ENCODE results near the gene WNT6.

The WNT6 gene

DNA sequence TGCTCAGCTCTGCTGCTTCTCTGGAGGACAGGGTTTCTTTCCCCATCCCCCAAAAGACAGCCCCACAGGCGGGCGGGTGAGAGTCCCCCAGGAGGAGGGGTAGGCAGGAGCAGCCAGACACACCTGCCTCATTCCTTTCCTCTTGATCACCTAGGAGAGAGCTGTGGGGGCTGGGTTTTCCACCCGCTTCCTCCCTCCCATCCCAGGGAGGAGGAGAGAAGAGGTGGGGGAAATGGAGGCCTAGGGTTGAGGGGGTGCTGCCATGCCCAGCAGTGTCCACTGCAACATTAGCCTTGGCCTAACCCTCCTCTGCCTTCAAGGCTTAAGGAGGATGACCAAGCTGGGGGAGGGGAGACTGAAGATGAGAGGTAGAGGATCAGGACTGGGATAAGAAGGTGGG is 35.7 kb downstream of the WNT6 start:
- no peak for DNase-seq

DNA sequence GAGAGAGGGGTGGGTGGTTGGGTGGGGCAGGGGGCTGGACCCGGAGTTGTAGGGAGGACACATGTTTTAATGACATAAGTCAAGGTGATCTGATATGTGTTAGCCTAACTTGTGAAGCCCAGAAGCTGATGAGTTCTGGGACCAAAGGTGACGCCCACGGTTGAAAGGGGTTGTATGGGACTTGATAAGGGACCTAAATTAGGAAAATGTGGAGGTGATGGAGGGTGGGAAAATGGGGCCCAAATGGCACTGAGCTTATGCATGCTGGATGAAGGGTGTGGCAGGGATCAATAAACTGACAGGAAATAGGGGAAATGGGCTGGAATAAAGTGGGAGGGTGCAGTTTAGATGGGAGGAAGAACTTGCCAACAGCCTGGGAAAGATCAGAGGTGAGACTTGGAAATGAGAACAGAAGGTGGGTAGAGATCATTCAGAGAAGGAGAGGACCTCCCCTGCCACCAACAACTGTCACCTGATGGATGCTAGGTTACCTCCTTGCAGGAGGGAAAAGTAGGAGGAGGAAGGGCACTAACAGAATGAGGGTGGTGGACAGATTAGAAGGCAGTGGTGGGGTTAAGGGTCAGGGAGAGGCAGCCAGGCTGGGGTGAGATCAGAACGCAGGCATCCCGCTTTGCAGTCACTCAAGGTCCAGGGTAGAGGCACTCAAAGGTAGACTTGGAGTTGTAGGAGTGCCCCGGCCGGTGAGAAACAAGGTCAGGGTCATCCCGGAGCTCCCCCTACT is 36.3 kb downstream of the WNT6 start:
- DNase-seq = no peak

DNA sequence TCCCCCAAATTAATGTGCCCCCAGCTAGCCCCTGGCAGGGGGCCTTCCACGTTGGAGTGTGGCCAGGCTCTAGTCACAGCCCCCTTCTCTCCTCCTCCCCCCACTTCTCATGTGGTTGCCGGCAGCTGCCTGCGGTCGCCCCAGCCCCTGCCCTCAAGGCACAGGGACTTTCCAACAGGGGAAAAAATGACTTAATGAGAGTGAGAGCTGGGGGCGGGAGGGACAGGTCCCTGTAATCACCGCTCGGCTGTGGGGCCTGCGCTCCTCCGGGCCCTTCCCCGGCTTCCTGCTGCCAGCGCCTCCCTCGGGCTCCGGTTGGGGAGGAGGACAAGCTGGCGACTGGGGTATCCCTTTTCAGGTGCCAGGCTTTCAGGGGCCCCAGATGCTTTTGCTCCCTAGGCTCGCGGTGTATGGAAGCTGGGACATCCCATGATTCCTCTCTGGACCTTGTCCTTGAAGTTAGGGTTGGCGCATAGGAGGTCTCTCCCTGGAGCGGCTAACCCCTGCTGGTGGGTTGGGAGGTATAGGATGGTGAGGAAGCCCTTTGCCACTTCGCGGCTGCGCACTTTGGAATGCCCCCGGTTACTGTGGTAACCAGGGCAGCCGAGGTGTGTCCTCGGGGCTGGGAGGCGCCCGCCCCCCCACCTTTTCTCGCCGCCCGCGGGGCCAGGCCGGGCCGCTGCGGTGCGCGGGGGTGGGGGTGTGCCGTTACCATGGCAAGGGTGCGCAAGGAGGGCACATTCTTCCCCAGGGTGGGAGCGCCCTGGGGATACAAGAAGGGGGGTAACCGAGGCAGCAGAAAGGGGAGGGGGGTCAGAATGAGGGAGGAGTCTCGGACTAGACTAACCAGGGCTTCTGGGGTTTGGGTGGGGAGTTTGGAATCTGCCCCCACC is 37.1 kb downstream of the WNT6 start:
- peak; percentile 53 to 74 (median 64) for DNase-seq

DNA sequence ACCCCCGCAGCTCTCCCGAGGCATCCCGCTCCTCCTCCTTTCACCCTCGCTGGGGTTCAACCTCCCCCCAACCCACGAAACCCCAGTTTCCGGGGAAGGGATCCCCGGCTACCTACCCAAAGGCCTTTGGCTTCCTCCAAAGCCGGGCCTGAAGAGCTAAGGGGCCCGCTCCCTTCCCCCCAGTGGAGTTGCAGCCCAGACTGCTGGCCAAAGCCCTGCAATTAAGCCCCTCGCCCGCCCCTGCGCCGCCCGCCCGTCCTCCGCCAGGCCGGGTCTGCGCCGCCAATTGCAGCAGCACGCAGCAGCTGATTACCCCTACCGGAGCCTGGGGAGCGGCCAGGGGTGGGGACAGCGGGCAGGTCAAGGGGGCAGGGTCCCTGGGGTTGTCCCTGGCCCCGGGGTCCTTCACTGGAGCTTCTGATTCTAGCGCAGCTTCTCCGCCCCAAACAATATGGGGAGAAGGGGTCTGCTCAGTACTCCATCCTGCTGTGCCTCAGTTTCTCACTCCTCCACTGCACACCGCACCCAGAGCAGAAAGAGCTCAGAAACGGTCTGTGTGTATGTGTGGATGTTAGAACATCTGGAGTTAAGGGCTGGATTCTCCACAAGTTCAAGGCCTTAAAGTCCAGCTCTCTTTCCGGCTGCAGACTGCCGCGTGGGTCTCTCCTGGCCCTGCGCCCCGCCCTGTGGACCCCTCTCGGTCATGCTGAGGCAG is 37.9 kb downstream of the WNT6 start:
- DNase-seq = no peak

DNA sequence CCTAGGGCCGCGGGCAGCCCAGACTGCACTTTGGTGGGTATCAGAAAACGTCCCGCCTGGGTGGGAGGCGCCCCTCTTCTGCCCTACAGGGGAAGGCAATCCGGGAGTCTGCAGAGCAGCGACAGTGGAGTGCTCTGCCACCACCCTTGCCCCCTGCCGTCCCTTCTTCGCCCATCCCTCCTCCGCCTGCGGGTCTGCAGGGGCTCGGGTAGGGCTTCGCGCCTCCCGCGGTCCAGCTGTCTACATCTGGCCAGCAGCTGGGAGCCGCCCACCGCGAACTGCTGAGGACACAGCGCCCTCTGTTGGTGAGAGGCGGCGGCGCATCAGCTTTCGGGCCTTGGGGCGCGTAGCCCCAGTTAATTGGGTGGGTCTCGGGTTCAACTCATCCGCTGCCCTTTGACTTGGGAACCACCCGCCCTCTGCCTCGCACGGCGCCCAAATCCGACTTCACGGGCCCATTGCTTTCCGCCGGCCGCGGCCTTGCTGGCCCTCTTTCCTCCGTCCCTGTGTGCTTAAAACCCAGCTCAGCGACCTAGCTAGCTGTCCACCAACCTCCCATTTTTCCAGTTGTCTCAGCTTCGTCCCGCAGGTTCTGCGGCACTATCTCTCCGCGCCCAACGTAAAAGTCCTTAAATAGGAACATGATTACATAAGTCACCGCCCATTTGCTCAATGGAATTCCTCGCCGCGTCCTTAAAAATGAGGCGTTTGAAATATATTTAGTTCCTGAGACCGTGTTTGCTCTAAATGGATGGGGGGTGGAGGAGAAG is 38.7 kb downstream of the WNT6 start:
- peak; percentile 35 to 82 (median 70) for DNase-seq

DNA sequence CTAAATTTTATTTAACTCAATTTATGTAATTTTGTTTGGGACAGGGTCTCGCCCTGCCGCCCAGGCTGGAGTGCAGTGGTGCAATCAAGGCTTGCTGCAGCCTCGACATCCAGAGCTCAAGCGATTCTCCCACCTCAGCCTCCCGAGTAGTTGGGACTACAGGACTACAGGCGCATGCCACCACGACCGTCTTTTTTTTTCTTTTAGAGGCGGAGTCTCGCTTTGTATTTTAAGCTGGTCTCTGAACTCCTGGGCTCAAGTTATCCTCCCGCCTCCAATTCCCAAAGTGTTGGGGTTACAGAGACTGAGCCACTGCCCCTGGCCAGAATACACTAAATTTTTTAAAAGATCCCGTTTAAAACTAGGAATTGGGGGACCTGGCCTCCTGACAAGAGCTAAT is 39.5 kb downstream of the WNT6 start:
- DNase-seq = no peak

DNA sequence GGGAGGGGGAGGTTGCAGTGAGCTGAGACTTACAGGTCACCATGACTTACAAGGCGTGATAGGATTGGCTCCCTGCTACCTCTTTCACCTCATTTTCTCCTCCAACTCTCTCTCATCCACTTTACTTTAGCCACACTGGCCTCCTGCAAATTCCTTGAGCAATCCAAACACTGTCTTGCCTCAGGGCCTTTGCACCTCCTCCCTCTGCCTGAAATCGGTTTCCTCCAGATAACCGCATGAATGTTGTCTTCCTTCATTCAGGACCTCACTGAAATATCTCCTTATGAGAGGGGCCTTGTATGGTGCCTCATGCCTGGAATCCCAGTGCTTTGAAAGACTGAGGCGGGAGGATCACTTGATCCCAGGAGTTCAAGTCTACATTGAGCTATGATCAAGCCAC is 42.8 kb downstream of the WNT6 start:
- no peak for DNase-seq

DNA sequence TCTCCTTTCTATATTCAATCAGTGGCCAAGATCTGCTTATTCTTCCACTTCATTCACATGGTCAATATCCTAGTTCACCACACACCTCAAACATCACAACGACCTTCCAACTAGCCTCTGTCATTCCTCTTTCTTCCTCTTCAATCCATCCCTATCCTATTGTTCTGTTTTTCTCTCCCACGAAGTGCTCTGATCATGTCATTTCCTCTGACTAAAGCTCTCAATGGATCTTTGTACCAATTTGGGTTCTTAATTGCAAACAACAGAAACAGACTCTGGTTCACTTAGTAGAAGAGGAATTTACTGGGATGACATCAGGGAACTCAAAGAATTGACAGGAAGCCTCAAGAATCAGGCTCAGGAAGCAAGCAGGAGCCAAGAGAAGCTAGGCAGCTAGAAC is 44.6 kb downstream of the WNT6 start:
- no peak for DNase-seq

DNA sequence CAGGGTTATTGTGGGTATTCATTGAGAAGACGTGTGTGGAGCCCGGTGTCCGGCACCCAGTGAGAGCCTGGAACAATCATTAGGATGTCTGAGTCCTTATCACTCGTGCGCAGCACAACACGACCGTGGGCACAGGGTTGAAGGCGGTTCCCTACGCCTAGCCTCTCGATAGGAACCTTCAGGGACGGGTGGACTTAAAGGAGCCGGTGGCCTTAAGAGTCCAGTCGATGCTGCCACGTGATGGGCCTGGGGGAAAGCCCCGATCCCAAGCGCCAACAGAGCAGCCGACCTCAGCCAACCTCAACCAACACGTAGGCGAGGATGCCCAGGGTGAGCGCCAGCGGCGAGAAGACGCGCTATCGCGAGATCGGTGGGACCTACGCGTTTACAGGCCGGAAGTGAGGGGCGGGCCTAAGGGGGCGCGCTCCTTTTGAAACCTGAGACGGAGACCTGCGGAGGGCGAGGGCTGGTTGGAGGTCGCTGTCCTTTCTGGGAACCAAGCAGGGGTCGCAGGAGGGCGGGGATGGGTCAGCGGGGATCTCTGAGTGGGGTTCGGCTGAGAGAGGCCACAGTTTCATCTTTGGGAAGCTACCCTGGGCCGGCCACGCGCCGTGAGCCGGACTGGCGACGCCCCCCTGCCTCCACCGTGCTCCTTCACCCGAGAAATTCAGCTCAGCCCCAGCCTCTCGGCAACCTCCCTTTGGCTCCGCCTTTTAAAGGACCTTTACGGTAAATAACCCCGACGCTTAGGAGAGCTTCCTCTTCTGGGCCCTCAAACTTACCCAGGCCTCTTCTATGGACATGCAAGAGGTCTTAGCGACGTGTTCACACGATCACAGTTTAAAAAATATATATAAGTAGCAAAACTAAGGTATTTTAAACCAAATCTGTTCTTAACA is 49.4 kb downstream of the WNT6 start:
- peak; percentile 77 to 84 (median 83) for DNase-seq

DNA sequence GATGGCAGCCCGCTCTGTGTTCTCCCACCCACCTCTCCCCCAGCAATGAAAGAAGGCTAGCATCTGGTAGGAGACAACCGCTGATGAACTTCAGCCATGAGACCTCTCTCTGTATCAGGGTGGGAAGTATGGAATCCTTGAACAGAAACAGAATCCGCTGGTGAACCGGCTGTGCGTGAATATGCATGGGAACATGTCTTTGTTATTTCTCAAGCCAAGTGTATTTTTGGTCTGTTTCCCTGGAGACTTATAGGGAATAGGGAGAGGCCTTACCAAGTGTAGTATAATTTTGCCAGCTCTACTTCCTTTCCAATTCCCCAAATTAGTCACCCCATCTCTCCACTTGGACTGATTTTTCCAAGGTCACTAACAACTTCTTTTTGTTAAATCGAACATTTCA is 51.1 kb downstream of the WNT6 start:
- no peak for DNase-seq

DNA sequence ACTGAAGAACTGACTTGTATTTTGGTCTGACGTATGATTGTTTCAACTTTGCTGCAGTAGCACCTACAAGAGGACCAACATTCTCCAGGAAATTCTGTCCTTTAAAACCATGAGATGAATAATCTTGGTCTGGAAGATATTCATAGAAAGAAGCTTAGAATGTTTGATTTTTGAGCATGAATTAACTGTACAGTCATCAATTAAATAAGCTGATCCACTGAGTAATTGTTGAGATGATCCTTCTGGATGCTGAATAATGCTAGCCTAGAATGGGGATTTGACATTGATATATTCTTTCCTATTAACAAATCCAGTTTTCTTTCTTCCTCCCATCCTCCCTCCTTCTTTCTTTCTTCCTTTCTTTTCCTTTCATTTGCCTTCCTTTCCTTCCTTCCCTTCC is 60.9 kb downstream of the WNT6 start:
- DNase-seq = no peak

Measured in activated CD4-positive, CD25-positive, alpha-beta regulatory T cell (primary cell).